GM12865 (cell line): Measurements from ENCODE around the gene SCML1.
"Not testable (repeated sequence)": the region's sequence is repeated elsewhere in the genome, so short reads cannot be mapped to it uniquely, and the experiment has no call there.

ENCODE experiments used
- DNase-seq: peaks from one replicate; pipeline ENCODE4 v3.0.0; 2010; ENCODE audit warnings: low read depth
- H3K4me3 ChIP-seq: 2 replicates; pipeline ENCODE4 v1.5.1; 2011; ENCODE audit warnings: mild to moderate bottlenecking, low read depth, low read length, control low read depth
- CTCF ChIP-seq: IDR thresholded peaks from 2 replicates; pipeline ENCODE4 v1.5.1; 2011; ENCODE audit warnings: low read length, control low read depth, low read depth, inconsistent platforms; ENCODE audit not compliant: insufficient read depth; ENCODE audit errors: missing control alignments

Gene SCML1

GRCh38 chrX:17769701-17770269 lies 32.5 kb downstream of the SCML1 start:
- H3K4me3 ChIP-seq = no peak overlapping the region
- no peak for TF ChIP-seq CTCF
- no peak for DNase-seq

- no peak for DNase-seq
- no peak for TF ChIP-seq CTCF
- H3K4me3 ChIP-seq = no peak overlapping the region
Measured at GRCh38 chrX:17773221-17773876, 36.1 kb downstream of the SCML1 start.

- TF ChIP-seq CTCF = no peak
Measured at GRCh38 chrX:17774053-17774452, 36.8 kb downstream of the SCML1 start.

GRCh38 chrX:17778997-17779396 lies 41.7 kb downstream of the SCML1 start:
- no peak for TF ChIP-seq CTCF
- DNase-seq = no peak
- no peak overlapping the region for H3K4me3 ChIP-seq

More at GRCh38 chrX:17774053-17774452, 36.8 kb downstream of the SCML1 start:
- no peak overlapping the region for H3K4me3 ChIP-seq
- no peak for DNase-seq

- DNase-seq = no peak
- no peak for TF ChIP-seq CTCF
- no peak overlapping the region for H3K4me3 ChIP-seq
Measured at GRCh38 chrX:17779434-17779833, 42.1 kb downstream of the SCML1 start.

- H3K4me3 ChIP-seq, DNase-seq: not testable (repeated sequence)
Measured at GRCh38 chrX:17786554-17787347, 49.5 kb downstream of the SCML1 start.

GRCh38 chrX:17787557-17787956 lies 50.3 kb downstream of the SCML1 start:
- TF ChIP-seq CTCF = no peak

More at GRCh38 chrX:17787557-17787956, 50.3 kb downstream of the SCML1 start:
- no peak overlapping the region for H3K4me3 ChIP-seq
- no peak for DNase-seq
